ENCODE measurements around the gene ZDHHC16. TPM values are rescaled to one million over a fixed set of nuclear protein-coding genes. Genes with fewer than 3 reads are reported as not detected.

Gene ZDHHC16
- polyA plus RNA-seq, 1 donor (not counting 4 experiments of a cell fraction or from before 2014, with no cell fraction given) = 67.8 TPM

GRCh38 chr10:97427571-97428179 lies 18.3 kb upstream of the ZDHHC16 start:
- peaks cover 20 to 32% of the 10 kb centered on the region in 2 experiments for H3K36me3 ChIP-seq (ENCODE audit: control insufficient read depth in 2 of 2, extremely low read depth in 1 of 2, insufficient read depth in 2 of 2, low read length in 2 of 2)
- H3K27ac ChIP-seq (ENCODE audit: control insufficient read depth, insufficient read depth, low read length) = peak overlapping the region; percentile 88
- no peak for DNase-seq (ENCODE audit: low read depth, low spot score)
- H4K20me1 ChIP-seq (ENCODE audit: control insufficient read depth, extremely low read depth, insufficient read depth, low read length) = peaks cover 6% of the 10 kb centered on the region
- H3K9me1 ChIP-seq (ENCODE audit: control insufficient read depth, extremely low read depth, insufficient read depth, low read length) = no peaks in the 10 kb centered on the region
- no peaks in the 10 kb centered on the region for H3K27me3 ChIP-seq (ENCODE audit: control insufficient read depth, extremely low read depth, insufficient read depth, low read length)
- H3K4me1 ChIP-seq (ENCODE audit: control insufficient read depth, extremely low read depth, insufficient read depth, low read length) = peaks cover 22% of the 10 kb centered on the region
- peak; percentile 58 for FAIRE-seq
- H3K9ac ChIP-seq (ENCODE audit: control insufficient read depth, extremely low read depth, insufficient read depth, low read length) = peak overlapping the region; percentile 94
- peaks cover 55% of the 10 kb centered on the region for H3K79me2 ChIP-seq (ENCODE audit: control insufficient read depth, insufficient read depth, low read length)
- peak overlapping the region; percentile 74 to 97 (median 95) for H3K4me3 ChIP-seq (ENCODE audit: control insufficient read depth in 2 of 3, extremely low read depth in 1 of 3, insufficient read depth in 2 of 3, low read depth in 1 of 3, low read length in 3 of 3)
- no peak overlapping the region for H2AFZ ChIP-seq (ENCODE audit: control insufficient read depth, low read length)
- peak overlapping the region; percentile 80 for H3K4me2 ChIP-seq (ENCODE audit: control insufficient read depth, extremely low read depth, insufficient read depth, low read depth, low read length)
- no peak for TF ChIP-seq EZH2 (IDR thresholded peaks at IDR 0.05; ENCODE audit: low read length)
- no peak for TF ChIP-seq CTCF (optimal IDR thresholded peaks at IDR 0.05 in 1 of 3, IDR thresholded peaks at IDR 0.05 in 1 of 3, conservative IDR thresholded peaks at IDR 0.05 in 1 of 3; ENCODE audit: extremely low read depth in 1 of 3, insufficient read depth in 2 of 3, low read length in 3 of 3)
- no peaks in the 10 kb centered on the region for H3K9me3 ChIP-seq (ENCODE audit: control insufficient read depth, low read depth, low read length)
- dilution Hi-C loops (cut with MboI; ENCODE audit: extremely low pct_ligation_motif_present, low sequenced_read_pairs) = no loop called here

- DNase-seq (ENCODE audit: low read depth, low spot score) (no peak), FAIRE-seq (no peak)
- Histone ChIP-seq H3K79me2 (ENCODE audit: control insufficient read depth, insufficient read depth, low read length) (peaks cover 55% of the 10 kb centered on the region), H3K4me2 (ENCODE audit: control insufficient read depth, extremely low read depth, insufficient read depth, low read depth, low read length) (peak overlapping the region; percentile 80), H3K9me3 (ENCODE audit: control insufficient read depth, low read depth, low read length) (no peaks in the 10 kb centered on the region), H3K4me3 (ENCODE audit: control insufficient read depth in 2 of 3, extremely low read depth in 1 of 3, insufficient read depth in 2 of 3, low read depth in 1 of 3, low read length in 3 of 3) (peak overlapping the region; percentile 74 to 97 (median 95)), H4K20me1 (ENCODE audit: control insufficient read depth, extremely low read depth, insufficient read depth, low read length) (peaks cover 6% of the 10 kb centered on the region), H3K36me3 (ENCODE audit: control insufficient read depth in 2 of 2, extremely low read depth in 1 of 2, insufficient read depth in 2 of 2, low read length in 2 of 2) (peaks cover 18 to 35% of the 10 kb centered on the region in 2 experiments), H3K9me1 (ENCODE audit: control insufficient read depth, extremely low read depth, insufficient read depth, low read length) (no peaks in the 10 kb centered on the region), H3K27ac (ENCODE audit: control insufficient read depth, insufficient read depth, low read length) (peak overlapping the region; percentile 88), H2AFZ (ENCODE audit: control insufficient read depth, low read length) (no peak overlapping the region), H3K9ac (ENCODE audit: control insufficient read depth, extremely low read depth, insufficient read depth, low read length) (peak overlapping the region; percentile 94), H3K4me1 (ENCODE audit: control insufficient read depth, extremely low read depth, insufficient read depth, low read length) (peaks cover 15% of the 10 kb centered on the region), H3K27me3 (ENCODE audit: control insufficient read depth, extremely low read depth, insufficient read depth, low read length) (no peaks in the 10 kb centered on the region)
- dilution Hi-C loops (cut with MboI; ENCODE audit: extremely low pct_ligation_motif_present, low sequenced_read_pairs) = no loop called here
- no peak for TF ChIP-seq CTCF (optimal IDR thresholded peaks at IDR 0.05 in 1 of 3, IDR thresholded peaks at IDR 0.05 in 1 of 3, conservative IDR thresholded peaks at IDR 0.05 in 1 of 3; ENCODE audit: extremely low read depth in 1 of 3, insufficient read depth in 2 of 3, low read length in 3 of 3)
- no peak for TF ChIP-seq EZH2 (IDR thresholded peaks at IDR 0.05; ENCODE audit: low read length)
These were observed 17.4 kb upstream of the ZDHHC16 start for GRCh38 chr10:97428572-97428981.
